ENCODE measurements around the gene CTNNA2. TPM values are rescaled to one million over a fixed set of nuclear protein-coding genes. Genes with fewer than 3 reads are reported as not detected.

CTNNA2 gene
- total and polyA plus RNA-seq, 7 experiments from 2014 or later, result not detected

DNA sequence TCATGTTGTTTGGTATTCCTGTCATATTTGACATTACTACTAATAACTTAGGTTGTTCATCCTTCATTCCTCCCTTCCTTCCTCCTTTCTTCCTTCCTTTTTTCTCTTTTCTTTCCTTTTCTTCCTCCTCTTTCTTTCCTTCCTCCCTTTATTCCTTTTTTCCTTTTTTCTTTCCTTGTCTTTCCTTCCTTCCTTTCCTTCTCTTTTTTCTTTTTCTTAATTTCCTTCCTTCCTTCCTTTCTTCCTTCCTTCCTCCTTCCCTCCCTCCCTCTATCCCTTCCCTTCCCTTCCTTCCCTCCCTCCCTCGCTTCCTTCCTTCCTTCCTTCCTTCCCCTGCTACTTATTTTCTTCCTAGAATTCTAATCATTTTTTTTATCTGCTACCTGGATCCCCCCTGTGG, 66.1 kb downstream of the CTNNA2 start:
- POLR2A ChIA-PET, result no interaction called here
- no peaks in the 10 kb centered on the region for H3K27me3 Mint-ChIP-seq
- H3K9me3 ChIP-seq (ENCODE audit: control insufficient read depth in 2 of 3, low read length in 3 of 3), result no peaks in the 10 kb centered on the region
- no peaks in the 10 kb centered on the region for H3K4me1 Mint-ChIP-seq
- no peaks in the 10 kb centered on the region for H3K4me1 ChIP-seq (ENCODE audit: control insufficient read depth in 2 of 2, insufficient read depth in 2 of 2, low read length in 2 of 2)
- no peak overlapping the region for H3K27ac Mint-ChIP-seq
- no peak for DNase-seq
- intact Hi-C loops (cut with micrococcal nuclease), result no loop called here
- H3K9me3 Mint-ChIP-seq, result peaks cover 0 to 7% (median 4%) of the 10 kb centered on the region in 11 donors
- H3K36me3 ChIP-seq (ENCODE audit: control insufficient read depth in 2 of 3, insufficient read depth in 3 of 3, low read length in 3 of 3), result no peaks in the 10 kb centered on the region
- CTCF ChIA-PET, result no interaction called here
- H3K27me3 ChIP-seq (ENCODE audit: control insufficient read depth in 2 of 2, insufficient read depth in 2 of 2, low read length in 2 of 2), result no peaks in the 10 kb centered on the region
- H3K36me3 Mint-ChIP-seq, result no peaks in the 10 kb centered on the region
- H3K4me3 Mint-ChIP-seq, result no peak overlapping the region
- no peak overlapping the region for H3K27ac ChIP-seq (ENCODE audit: low read depth, low read length)
- no peak for ATAC-seq
- no peak overlapping the region for H3K4me3 ChIP-seq (ENCODE audit: low read length)

DNA sequence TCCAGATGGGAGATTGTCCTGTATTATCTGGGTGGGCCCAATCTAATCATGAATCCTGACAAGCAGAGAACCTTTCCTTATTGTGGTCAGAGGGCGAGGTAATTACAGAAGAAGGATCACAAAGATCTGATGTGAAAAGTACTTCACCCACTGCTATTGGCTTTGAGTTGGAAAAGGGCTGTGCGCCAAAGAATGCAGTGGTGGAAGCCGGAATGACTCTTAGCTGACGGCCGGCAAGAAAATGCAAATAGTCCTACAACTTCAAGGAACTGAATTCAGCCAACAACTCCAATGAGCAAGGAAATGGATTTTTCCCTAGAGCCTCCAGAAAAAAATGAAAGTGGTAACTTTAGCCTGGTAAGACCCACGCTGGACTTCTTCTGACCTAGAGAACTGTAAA, 67.3 kb downstream of the CTNNA2 start:
- intact Hi-C loops (cut with micrococcal nuclease), result no loop called here
- H3K36me3 Mint-ChIP-seq, result no peaks in the 10 kb centered on the region

DNA sequence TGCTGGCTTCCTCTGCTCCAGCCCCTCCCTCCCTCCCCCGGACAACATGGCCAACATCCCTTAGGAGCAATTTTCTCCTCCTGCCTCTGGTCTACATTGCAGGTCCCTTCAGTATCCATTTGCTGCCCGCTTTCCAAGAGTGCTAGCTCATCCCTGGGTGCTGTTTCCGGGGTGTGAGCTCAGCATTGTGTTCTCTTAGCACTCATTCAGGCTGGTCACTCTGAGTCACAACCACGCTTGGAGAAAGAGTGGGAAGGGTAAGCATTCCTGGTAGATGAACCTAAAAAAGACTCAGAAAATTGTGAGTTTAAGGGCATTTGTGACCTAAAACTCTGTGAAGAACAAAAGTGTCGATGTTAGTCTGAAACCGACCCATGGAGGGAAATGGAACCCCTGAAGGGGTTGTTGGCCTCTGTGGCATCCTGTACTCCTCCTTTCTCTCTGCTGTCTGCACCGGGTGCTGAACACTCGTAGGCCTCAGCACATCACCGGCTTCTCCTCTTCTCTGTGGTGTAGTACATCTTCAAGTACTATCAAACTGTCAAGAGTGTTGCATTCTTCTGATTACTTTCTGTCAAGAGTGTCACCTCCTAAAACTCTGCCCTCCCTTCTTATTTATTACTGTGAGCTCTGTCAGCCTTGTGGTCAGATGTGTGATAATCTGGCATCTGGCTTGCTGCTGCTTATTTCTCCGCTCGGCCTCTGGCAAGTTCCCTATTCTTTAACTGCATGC, 73.0 kb downstream of the CTNNA2 start:
- H3K9me3 ChIP-seq (ENCODE audit: control insufficient read depth in 2 of 3, low read length in 3 of 3), result no peaks in the 10 kb centered on the region
- H3K36me3 ChIP-seq (ENCODE audit: control insufficient read depth in 2 of 3, insufficient read depth in 3 of 3, low read length in 3 of 3), result no peaks in the 10 kb centered on the region
- Mint-ChIP-seq H3K27me3 (no peaks in the 10 kb centered on the region), H3K4me3 (no peak overlapping the region), H3K27ac (no peak overlapping the region), H3K36me3 (peaks cover 0 to 11% (median 0%) of the 10 kb centered on the region in 5 donors), H3K9me3 (peaks cover 2 to 23% (median 11%) of the 10 kb centered on the region in 11 donors), H3K4me1 (no peaks in the 10 kb centered on the region)
- DNase-seq (no peak), ATAC-seq (no peak)
- ChIA-PET CTCF (no interaction called here), POLR2A (no interaction called here)
- intact Hi-C loops (cut with micrococcal nuclease), result no loop called here
- no peak overlapping the region for H3K27ac ChIP-seq (ENCODE audit: low read depth, low read length)
- H3K4me1 ChIP-seq (ENCODE audit: control insufficient read depth in 2 of 2, insufficient read depth in 2 of 2, low read length in 2 of 2), result no peaks in the 10 kb centered on the region
- H3K27me3 ChIP-seq (ENCODE audit: control insufficient read depth in 2 of 2, insufficient read depth in 2 of 2, low read length in 2 of 2), result no peaks in the 10 kb centered on the region
- H3K4me3 ChIP-seq (ENCODE audit: low read length), result no peak overlapping the region

More for the DNA sequence above, 67.3 kb downstream of the CTNNA2 start:
- H3K9me3 ChIP-seq (ENCODE audit: control insufficient read depth in 2 of 3, low read length in 3 of 3), result no peaks in the 10 kb centered on the region
- no peaks in the 10 kb centered on the region for H3K4me1 ChIP-seq (ENCODE audit: control insufficient read depth in 2 of 2, insufficient read depth in 2 of 2, low read length in 2 of 2)
- H3K27me3 ChIP-seq (ENCODE audit: control insufficient read depth in 2 of 2, insufficient read depth in 2 of 2, low read length in 2 of 2), result no peaks in the 10 kb centered on the region
- no peak overlapping the region for H3K4me3 Mint-ChIP-seq
- no peak overlapping the region for H3K27ac ChIP-seq (ENCODE audit: low read depth, low read length)
- H3K36me3 ChIP-seq (ENCODE audit: control insufficient read depth in 2 of 3, insufficient read depth in 3 of 3, low read length in 3 of 3), result no peaks in the 10 kb centered on the region
- no peak overlapping the region for H3K27ac Mint-ChIP-seq
- DNase-seq (no peak), ATAC-seq (no peak)
- ChIA-PET CTCF (no interaction called here), POLR2A (no interaction called here)
- H3K27me3 Mint-ChIP-seq, result no peaks in the 10 kb centered on the region
- H3K4me1 Mint-ChIP-seq, result no peaks in the 10 kb centered on the region
- peaks cover 0 to 7% (median 0%) of the 10 kb centered on the region in 11 donors for H3K9me3 Mint-ChIP-seq
- H3K4me3 ChIP-seq (ENCODE audit: low read length), result no peak overlapping the region

DNA sequence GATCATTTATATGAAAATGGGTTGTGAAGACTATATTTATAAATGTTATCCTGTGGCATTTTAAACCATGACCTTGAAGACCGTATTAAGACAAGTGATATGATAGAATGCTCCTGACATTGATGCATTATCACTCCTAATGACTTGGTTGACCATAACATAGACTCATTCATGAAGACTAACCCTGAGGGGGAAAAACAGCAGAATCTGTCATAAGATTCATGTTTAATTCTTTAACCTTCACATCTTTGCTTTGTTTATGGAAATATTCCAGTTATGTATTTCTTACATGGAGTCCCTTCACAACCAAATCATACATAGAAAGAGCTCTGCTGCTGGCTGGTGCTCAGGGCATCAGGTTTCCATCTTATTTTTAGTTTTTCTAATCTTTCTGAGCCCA, 78.4 kb downstream of the CTNNA2 start:
- H3K27ac ChIP-seq (ENCODE audit: low read depth, low read length), result no peak overlapping the region
- ChIA-PET POLR2A (no interaction called here), CTCF (no interaction called here)
- H3K27me3 ChIP-seq (ENCODE audit: control insufficient read depth in 2 of 2, insufficient read depth in 2 of 2, low read length in 2 of 2), result no peaks in the 10 kb centered on the region
- no peak overlapping the region for H3K4me3 ChIP-seq (ENCODE audit: low read length)
- DNase-seq, result no peak
- H3K4me1 ChIP-seq (ENCODE audit: control insufficient read depth in 2 of 2, insufficient read depth in 2 of 2, low read length in 2 of 2), result no peaks in the 10 kb centered on the region
- H3K9me3 Mint-ChIP-seq, result peaks cover under 1 to 25% (median 10%) of the 10 kb centered on the region in 11 donors
- H3K27me3 Mint-ChIP-seq, result no peaks in the 10 kb centered on the region
- intact Hi-C loops (cut with micrococcal nuclease), result no loop called here
- H3K4me3 Mint-ChIP-seq, result no peak overlapping the region
- no peaks in the 10 kb centered on the region for H3K4me1 Mint-ChIP-seq
- peaks cover 0 to 8% (median 0%) of the 10 kb centered on the region in 5 donors for H3K36me3 Mint-ChIP-seq
- ATAC-seq, result no peak
- no peaks in the 10 kb centered on the region for H3K36me3 ChIP-seq (ENCODE audit: control insufficient read depth in 2 of 3, insufficient read depth in 3 of 3, low read length in 3 of 3)
- no peaks in the 10 kb centered on the region for H3K9me3 ChIP-seq (ENCODE audit: control insufficient read depth in 2 of 3, low read length in 3 of 3)
- H3K27ac Mint-ChIP-seq, result no peak overlapping the region

DNA sequence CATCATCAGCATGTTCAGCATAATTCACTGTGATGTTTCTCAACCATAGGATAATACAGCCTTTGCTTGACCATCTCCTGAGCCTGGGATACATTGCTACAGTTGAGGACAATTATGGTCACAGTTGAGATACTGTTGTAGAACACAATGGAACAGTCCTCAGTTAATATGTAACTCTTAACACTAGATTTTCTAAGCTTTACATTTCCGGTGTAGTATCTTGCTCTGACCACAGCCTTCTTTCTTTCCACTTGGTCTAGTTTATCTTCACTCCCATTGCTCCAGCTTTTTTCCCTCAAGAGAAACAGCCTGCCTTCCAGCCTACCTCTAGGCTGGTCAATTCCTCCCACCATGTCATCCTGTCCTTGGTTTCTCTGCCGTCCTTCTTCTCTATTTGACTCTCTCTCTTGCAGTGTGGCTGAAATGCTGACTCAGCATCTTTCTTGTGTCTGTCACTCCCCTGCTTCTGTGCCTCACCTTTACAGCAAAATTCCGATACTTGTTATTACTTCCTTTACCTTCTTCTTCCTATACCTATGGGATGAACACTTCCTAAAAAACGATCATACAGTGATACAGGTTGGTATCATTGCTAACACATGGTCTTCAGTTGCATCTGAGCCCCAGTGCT, 80.5 kb downstream of the CTNNA2 start:
- H3K27ac Mint-ChIP-seq, result no peak overlapping the region
- no peaks in the 10 kb centered on the region for H3K27me3 Mint-ChIP-seq
- Histone ChIP-seq H3K36me3 (ENCODE audit: control insufficient read depth in 2 of 3, insufficient read depth in 3 of 3, low read length in 3 of 3) (no peaks in the 10 kb centered on the region), H3K4me3 (ENCODE audit: low read length) (no peak overlapping the region), H3K27me3 (ENCODE audit: control insufficient read depth in 2 of 2, insufficient read depth in 2 of 2, low read length in 2 of 2) (no peaks in the 10 kb centered on the region), H3K9me3 (ENCODE audit: control insufficient read depth in 2 of 3, low read length in 3 of 3) (no peaks in the 10 kb centered on the region), H3K27ac (ENCODE audit: low read depth, low read length) (no peak overlapping the region), H3K4me1 (ENCODE audit: control insufficient read depth in 2 of 2, insufficient read depth in 2 of 2, low read length in 2 of 2) (no peaks in the 10 kb centered on the region)
- H3K36me3 Mint-ChIP-seq, result no peaks in the 10 kb centered on the region
- H3K4me1 Mint-ChIP-seq, result no peaks in the 10 kb centered on the region
- intact Hi-C loops (cut with micrococcal nuclease), result no loop called here
- no peak overlapping the region for H3K4me3 Mint-ChIP-seq
- POLR2A ChIA-PET, result no interaction called here
- peaks cover 0 to 15% (median 4%) of the 10 kb centered on the region in 11 donors for H3K9me3 Mint-ChIP-seq
- ATAC-seq (no peak), DNase-seq (no peak)
- CTCF ChIA-PET, result no interaction called here

DNA sequence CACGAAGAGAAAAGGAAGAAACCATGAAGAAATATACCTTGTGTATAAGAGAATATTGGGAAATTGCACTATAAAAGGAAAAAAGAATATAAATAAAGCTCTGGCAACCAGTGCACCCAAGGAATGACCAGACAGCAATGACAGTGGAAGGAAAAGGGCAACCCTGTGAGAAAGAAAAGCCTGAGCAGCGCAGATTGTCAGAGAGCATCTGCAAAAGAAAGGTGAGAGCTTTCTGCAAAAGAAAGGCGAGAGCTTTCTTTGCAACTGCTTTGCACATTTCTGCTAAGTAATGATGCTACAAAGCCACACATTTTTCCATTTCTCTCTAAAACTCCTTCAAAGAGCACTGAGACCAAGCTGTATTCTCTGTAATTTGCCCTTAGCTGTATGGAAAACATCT, 83.6 kb downstream of the CTNNA2 start:
- no peak for ATAC-seq
- Histone ChIP-seq H3K4me1 (ENCODE audit: control insufficient read depth in 2 of 2, insufficient read depth in 2 of 2, low read length in 2 of 2) (no peaks in the 10 kb centered on the region), H3K27me3 (ENCODE audit: control insufficient read depth in 2 of 2, insufficient read depth in 2 of 2, low read length in 2 of 2) (no peaks in the 10 kb centered on the region), H3K27ac (ENCODE audit: low read depth, low read length) (no peak overlapping the region), H3K9me3 (ENCODE audit: control insufficient read depth in 2 of 3, low read length in 3 of 3) (no peaks in the 10 kb centered on the region), H3K36me3 (ENCODE audit: control insufficient read depth in 2 of 3, insufficient read depth in 3 of 3, low read length in 3 of 3) (no peaks in the 10 kb centered on the region), H3K4me3 (ENCODE audit: low read length) (no peak overlapping the region)
- ChIA-PET CTCF (interaction anchor here (0.6 kb wide), 1 partner anchor 1472 kb away, joined by 3 read pairs; no protein-coding TSS in a partner anchor), POLR2A (no interaction called here)
- H3K9me3 Mint-ChIP-seq, result peaks cover 0 to 21% (median 5%) of the 10 kb centered on the region in 11 donors
- H3K4me1 Mint-ChIP-seq, result no peaks in the 10 kb centered on the region
- H3K27me3 Mint-ChIP-seq, result no peaks in the 10 kb centered on the region
- no peak overlapping the region for H3K27ac Mint-ChIP-seq
- no peak overlapping the region for H3K4me3 Mint-ChIP-seq
- no peaks in the 10 kb centered on the region for H3K36me3 Mint-ChIP-seq
- DNase-seq, result no peak
- intact Hi-C loops (cut with micrococcal nuclease), result no loop called here

DNA sequence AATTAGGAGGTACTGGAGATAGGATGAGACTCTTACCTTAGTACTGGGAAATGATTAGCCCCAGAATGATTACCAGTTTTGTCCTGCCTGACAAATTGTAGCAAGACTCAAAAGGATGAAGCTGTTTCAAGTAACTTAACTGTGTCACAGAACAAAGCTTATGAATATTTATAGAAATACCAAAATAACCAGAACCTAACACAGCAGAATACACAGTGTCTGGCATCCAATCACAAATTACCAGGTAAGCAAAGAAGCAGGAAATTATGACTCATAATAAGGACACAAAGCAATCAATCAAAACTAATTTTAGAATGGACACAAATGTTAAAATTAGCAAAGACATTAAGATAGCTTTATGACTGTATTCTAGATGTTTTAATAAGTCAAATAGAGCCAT, 91.9 kb downstream of the CTNNA2 start:
- no peak overlapping the region for H3K4me3 ChIP-seq (ENCODE audit: low read length)
- DNase-seq, result no peak
- Mint-ChIP-seq H3K4me3 (no peak overlapping the region), H3K36me3 (no peaks in the 10 kb centered on the region), H3K27me3 (no peaks in the 10 kb centered on the region), H3K4me1 (no peaks in the 10 kb centered on the region), H3K9me3 (peaks cover 0 to 25% (median 4%) of the 10 kb centered on the region in 11 donors), H3K27ac (no peak overlapping the region)
- POLR2A ChIA-PET, result no interaction called here
- no peaks in the 10 kb centered on the region for H3K27me3 ChIP-seq (ENCODE audit: control insufficient read depth in 2 of 2, insufficient read depth in 2 of 2, low read length in 2 of 2)
- CTCF ChIA-PET, result no interaction called here
- no peaks in the 10 kb centered on the region for H3K36me3 ChIP-seq (ENCODE audit: control insufficient read depth in 2 of 3, insufficient read depth in 3 of 3, low read length in 3 of 3)
- H3K9me3 ChIP-seq (ENCODE audit: control insufficient read depth in 2 of 3, low read length in 3 of 3), result no peaks in the 10 kb centered on the region
- no peaks in the 10 kb centered on the region for H3K4me1 ChIP-seq (ENCODE audit: control insufficient read depth in 2 of 2, insufficient read depth in 2 of 2, low read length in 2 of 2)
- no peak for ATAC-seq
- H3K27ac ChIP-seq (ENCODE audit: low read depth, low read length), result no peak overlapping the region
- intact Hi-C loops (cut with micrococcal nuclease), result no loop called here
